ENCODE results near the gene CREB5. TPM values are rescaled to one million over a fixed set of nuclear protein-coding genes. Genes with fewer than 3 reads are reported as not detected.

Gene CREB5
- total RNA-seq, 2 experiments from 2014 or later = 0.19 to 0.22 TPM

DNA sequence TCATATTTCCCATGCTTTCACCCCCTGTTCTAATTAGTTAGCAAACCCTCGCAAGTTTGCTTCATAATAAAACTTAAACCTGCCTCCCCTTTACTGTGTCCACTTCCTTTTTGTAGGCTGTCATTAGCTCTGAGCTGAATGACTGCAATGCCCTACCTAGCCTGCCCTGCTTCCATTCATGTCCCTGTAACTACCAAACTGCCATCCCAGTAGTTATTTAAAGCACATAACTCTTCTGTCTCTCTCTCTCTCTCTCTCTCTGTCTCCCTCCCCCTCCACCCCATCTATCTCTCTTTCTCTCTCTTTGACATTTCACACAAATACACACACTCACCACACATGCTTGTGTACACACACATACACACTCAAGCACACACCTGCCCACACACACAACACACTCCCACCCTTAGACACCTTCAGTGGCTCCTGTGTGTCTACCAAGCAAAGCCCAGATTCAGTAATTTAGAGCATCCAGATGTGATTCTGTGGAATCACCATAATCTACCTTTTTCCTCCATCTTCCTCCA lies 430.5 kb downstream of the CREB5 start:
- H3K4me1 Mint-ChIP-seq (ENCODE audit: low read depth) = no peaks in the 10 kb centered on the region
- Histone ChIP-seq H3K9me3 (ENCODE audit: control insufficient read depth in 1 of 2, insufficient read depth in 1 of 2, low read length in 2 of 2) (peaks cover 0 to 7% of the 10 kb centered on the region in 2 experiments), H3K27me3 (ENCODE audit: control insufficient read depth in 1 of 2, insufficient read depth in 2 of 2, low read length in 2 of 2) (peaks cover 2 to 3% of the 10 kb centered on the region in 2 experiments), H3K36me3 (ENCODE audit: insufficient read depth, low read length) (no peaks in the 10 kb centered on the region), H3K4me3 (ENCODE audit: low read length) (no peak overlapping the region), H3K27ac (ENCODE audit: low read depth in 1 of 2, low read length in 2 of 2) (no peak overlapping the region), H3K4me1 (ENCODE audit: insufficient read depth, low read length) (no peaks in the 10 kb centered on the region)
- H3K27me3 Mint-ChIP-seq = peaks cover 40% of the 10 kb centered on the region
- ChIA-PET POLR2A (no interaction called here), CTCF (no interaction called here)
- no peak overlapping the region for H3K27ac Mint-ChIP-seq
- H3K4me3 Mint-ChIP-seq = no peak overlapping the region
- no peak for DNase-seq
- ATAC-seq (ENCODE audit: poor library complexity) = no peak
- intact Hi-C loops (cut with DNase I, micrococcal nuclease) = no loop called here
- H3K36me3 Mint-ChIP-seq (ENCODE audit: low read depth) = no peaks in the 10 kb centered on the region
- no peaks in the 10 kb centered on the region for H3K9me3 Mint-ChIP-seq
- TF ChIP-seq, protein P1, sequence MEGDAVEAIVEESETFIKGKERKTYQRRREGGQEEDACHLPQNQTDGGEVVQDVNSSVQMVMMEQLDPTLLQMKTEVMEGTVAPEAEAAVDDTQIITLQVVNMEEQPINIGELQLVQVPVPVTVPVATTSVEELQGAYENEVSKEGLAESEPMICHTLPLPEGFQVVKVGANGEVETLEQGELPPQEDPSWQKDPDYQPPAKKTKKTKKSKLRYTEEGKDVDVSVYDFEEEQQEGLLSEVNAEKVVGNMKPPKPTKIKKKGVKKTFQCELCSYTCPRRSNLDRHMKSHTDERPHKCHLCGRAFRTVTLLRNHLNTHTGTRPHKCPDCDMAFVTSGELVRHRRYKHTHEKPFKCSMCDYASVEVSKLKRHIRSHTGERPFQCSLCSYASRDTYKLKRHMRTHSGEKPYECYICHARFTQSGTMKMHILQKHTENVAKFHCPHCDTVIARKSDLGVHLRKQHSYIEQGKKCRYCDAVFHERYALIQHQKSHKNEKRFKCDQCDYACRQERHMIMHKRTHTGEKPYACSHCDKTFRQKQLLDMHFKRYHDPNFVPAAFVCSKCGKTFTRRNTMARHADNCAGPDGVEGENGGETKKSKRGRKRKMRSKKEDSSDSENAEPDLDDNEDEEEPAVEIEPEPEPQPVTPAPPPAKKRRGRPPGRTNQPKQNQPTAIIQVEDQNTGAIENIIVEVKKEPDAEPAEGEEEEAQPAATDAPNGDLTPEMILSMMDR (IDR thresholded peaks at IDR 0.05) = no peak

GRCh38 chr7:28845106-28845505 lies 432.8 kb downstream of the CREB5 start:
- DNase-seq (no peak), ATAC-seq (ENCODE audit: poor library complexity) (no peak)
- Mint-ChIP-seq H3K9me3 (no peaks in the 10 kb centered on the region), H3K36me3 (ENCODE audit: low read depth) (no peaks in the 10 kb centered on the region), H3K27ac (no peak overlapping the region), H3K4me1 (ENCODE audit: low read depth) (no peaks in the 10 kb centered on the region), H3K4me3 (no peak overlapping the region), H3K27me3 (peaks cover 50% of the 10 kb centered on the region)
- Histone ChIP-seq H3K4me3 (ENCODE audit: low read length) (no peak overlapping the region), H3K27ac (ENCODE audit: low read depth in 1 of 2, low read length in 2 of 2) (no peak overlapping the region), H3K9me3 (ENCODE audit: control insufficient read depth in 1 of 2, insufficient read depth in 1 of 2, low read length in 2 of 2) (peaks cover 0 to 13% of the 10 kb centered on the region in 2 experiments), H3K36me3 (ENCODE audit: insufficient read depth, low read length) (no peaks in the 10 kb centered on the region), H3K4me1 (ENCODE audit: insufficient read depth, low read length) (no peaks in the 10 kb centered on the region), H3K27me3 (ENCODE audit: control insufficient read depth in 1 of 2, insufficient read depth in 2 of 2, low read length in 2 of 2) (peaks cover 0 to 2% of the 10 kb centered on the region in 2 experiments)
- ChIA-PET CTCF (no interaction called here), POLR2A (no interaction called here)
- intact Hi-C loops (cut with DNase I, micrococcal nuclease) = no loop called here
- TF ChIP-seq, protein P1 (IDR thresholded peaks at IDR 0.05) = no peak

- H3K9me3 ChIP-seq (ENCODE audit: control insufficient read depth in 1 of 2, insufficient read depth in 1 of 2, low read length in 2 of 2) = peaks cover 0 to 13% of the 10 kb centered on the region in 2 experiments
- H3K4me3 ChIP-seq (ENCODE audit: low read length) = no peak overlapping the region
- H3K36me3 ChIP-seq (ENCODE audit: insufficient read depth, low read length) = no peaks in the 10 kb centered on the region
- TF ChIP-seq, protein P1 (IDR thresholded peaks at IDR 0.05) = no peak
- H3K27me3 ChIP-seq (ENCODE audit: control insufficient read depth in 1 of 2, insufficient read depth in 2 of 2, low read length in 2 of 2) = peaks cover under 1 to 8% of the 10 kb centered on the region in 2 experiments
- H3K4me1 ChIP-seq (ENCODE audit: insufficient read depth, low read length) = no peaks in the 10 kb centered on the region
- DNase-seq (no peak), ATAC-seq (ENCODE audit: poor library complexity) (no peak)
- H3K27me3 Mint-ChIP-seq = peaks cover 51% of the 10 kb centered on the region
- H3K4me3 Mint-ChIP-seq = no peak overlapping the region
- H3K9me3 Mint-ChIP-seq = no peaks in the 10 kb centered on the region
- no peak overlapping the region for H3K27ac ChIP-seq (ENCODE audit: low read depth in 1 of 2, low read length in 2 of 2)
- H3K27ac Mint-ChIP-seq = no peak overlapping the region
- ChIA-PET CTCF (no interaction called here), POLR2A (no interaction called here)
- H3K36me3 Mint-ChIP-seq (ENCODE audit: low read depth) = no peaks in the 10 kb centered on the region
- intact Hi-C loops (cut with DNase I, micrococcal nuclease) = no loop called here
- H3K4me1 Mint-ChIP-seq (ENCODE audit: low read depth) = no peaks in the 10 kb centered on the region
These were observed 434.9 kb downstream of the CREB5 start for GRCh38 chr7:28847176-28847575.
